GM12878 (cell line): ENCODE results near the gene TMEM72. TPM values are rescaled to one million over a fixed set of nuclear protein-coding genes. Genes with fewer than 3 reads are reported as not detected.
A peak's percentile ranks its signal among the peaks of the same experiment; 100 is the strongest.

Experiments used
- DPF2 ChIP-seq: fragments of 450-650 bp; IDR thresholded peaks from 2 replicates; pipeline ENCODE4 v1.6.1; 2017; ENCODE audit warnings: mild to moderate bottlenecking
- HCFC1 ChIP-seq: fragments of 150-350 bp; IDR thresholded peaks from 2 replicates; pipeline ENCODE4 v1.6.1; 2014; ENCODE audit warnings: low read length
- JUNB ChIP-seq: IDR thresholded peaks from 2 replicates; pipeline ENCODE4 v1.6.1; 2016; ENCODE audit warnings: antibody characterized with exemption, mild to moderate bottlenecking
- MAX ChIP-seq: IDR thresholded peaks from 2 replicates; pipeline ENCODE4 v1.6.1; 2012; ENCODE audit warnings: low read depth, low read length, improper control_type of control experiment
- MTA3 ChIP-seq: IDR thresholded peaks from 2 replicates; pipeline ENCODE4 v1.6.1; 2012; ENCODE audit warnings: low read length, inconsistent platforms, borderline replicate concordance
- MYB ChIP-seq: fragments of 150-350 bp; IDR thresholded peaks from 2 replicates; pipeline ENCODE4 v1.6.1; 2014; ENCODE audit warnings: mild to moderate bottlenecking, low read depth, low read length, borderline replicate concordance
- NBN ChIP-seq: fragments of 450-650 bp; IDR thresholded peaks from 2 replicates; pipeline ENCODE4 v1.6.1; 2016
- NR2C1 ChIP-seq: fragments of 450-650 bp; IDR thresholded peaks from 2 replicates; pipeline ENCODE4 v1.6.1; 2017; ENCODE audit warnings: antibody characterized with exemption, mild to moderate bottlenecking, moderate library complexity
- NR2F1 ChIP-seq: fragments of 450-650 bp; conservative IDR thresholded peaks from 2 replicates; pipeline ENCODE4 v1.6.1; 2017; ENCODE audit warnings: mild to moderate bottlenecking
- POLR2AphosphoS2 ChIP-seq: IDR thresholded peaks from 2 replicates; pipeline ENCODE4 v1.6.1; 2011; ENCODE audit warnings: low read depth, mild to moderate bottlenecking, low read length, improper control_type of control experiment, moderate library complexity
- RUNX3 ChIP-seq: IDR thresholded peaks from 2 replicates; pipeline ENCODE4 v1.6.1; 2012; ENCODE audit warnings: low read length, inconsistent platforms
- ZBED1 ChIP-seq: IDR thresholded peaks from 2 replicates; pipeline ENCODE4 v1.6.1; 2016; ENCODE audit warnings: borderline replicate concordance
- polyA plus RNA-seq, 11 experiments: library from polyadenylated mRNA; depleted of rRNA in 4 of 11; unstranded in 6 of 11; stranded (reverse) in 5 of 11; fragments of >200 nt; fragmentation: Nextera tagmentation in 4 of 11; fragmentation: Illumina TruSeq in 1 of 11; extraction: Ambion mirVana in 4 of 11; extraction: Trizol in 1 of 11; gene quantifications; 1 replicate in 1 of 11; 2 replicates in 10 of 11; pipeline versions ENCODE4 v1.2.1 to v1.2.3, GENCODE V29; 2011 to 2016; ENCODE audit warnings: inconsistent platforms in 2 of 11, missing spikeins in 2 of 11, low read depth in 1 of 11
- total RNA-seq, 4 experiments: library from RNA; depleted of rRNA in 3 of 4; stranded (reverse); fragments of >200 nt in 3 of 4; fragmentation: Illumina TruSeq in 1 of 4; extraction: Trizol in 1 of 4; gene quantifications; 2 replicates each; pipeline versions ENCODE4 v1.2.1 to v1.2.3, GENCODE V29; 2013 to 2021
- TF ChIP-seq, protein P1 (sequence below): fragments of 150-350 bp; IDR thresholded peaks from 2 replicates; pipeline ENCODE4 v1.6.1; 2016; ENCODE audit warnings: low read depth, low read length

Gene TMEM72
- total and polyA plus RNA-seq, 10 of the 15 experiments (the other 5 are each of a cell fraction or from before 2014, with no cell fraction given) = 0.12 TPM; not detected in 9

GRCh38 chr10:44961230-44961571 lies 50.1 kb downstream of the TMEM72 start (continued):
- 0 out of 2 replicates have a peak, but pooled peaks have one; percentile 54 for TF ChIP-seq MTA3
- no peak for TF ChIP-seq HCFC1
- TF ChIP-seq NBN = 0 out of 2 replicates have a peak, but pooled peaks have one; percentile 4
- TF ChIP-seq POLR2AphosphoS2 = no peak
- TF ChIP-seq, protein P1, sequence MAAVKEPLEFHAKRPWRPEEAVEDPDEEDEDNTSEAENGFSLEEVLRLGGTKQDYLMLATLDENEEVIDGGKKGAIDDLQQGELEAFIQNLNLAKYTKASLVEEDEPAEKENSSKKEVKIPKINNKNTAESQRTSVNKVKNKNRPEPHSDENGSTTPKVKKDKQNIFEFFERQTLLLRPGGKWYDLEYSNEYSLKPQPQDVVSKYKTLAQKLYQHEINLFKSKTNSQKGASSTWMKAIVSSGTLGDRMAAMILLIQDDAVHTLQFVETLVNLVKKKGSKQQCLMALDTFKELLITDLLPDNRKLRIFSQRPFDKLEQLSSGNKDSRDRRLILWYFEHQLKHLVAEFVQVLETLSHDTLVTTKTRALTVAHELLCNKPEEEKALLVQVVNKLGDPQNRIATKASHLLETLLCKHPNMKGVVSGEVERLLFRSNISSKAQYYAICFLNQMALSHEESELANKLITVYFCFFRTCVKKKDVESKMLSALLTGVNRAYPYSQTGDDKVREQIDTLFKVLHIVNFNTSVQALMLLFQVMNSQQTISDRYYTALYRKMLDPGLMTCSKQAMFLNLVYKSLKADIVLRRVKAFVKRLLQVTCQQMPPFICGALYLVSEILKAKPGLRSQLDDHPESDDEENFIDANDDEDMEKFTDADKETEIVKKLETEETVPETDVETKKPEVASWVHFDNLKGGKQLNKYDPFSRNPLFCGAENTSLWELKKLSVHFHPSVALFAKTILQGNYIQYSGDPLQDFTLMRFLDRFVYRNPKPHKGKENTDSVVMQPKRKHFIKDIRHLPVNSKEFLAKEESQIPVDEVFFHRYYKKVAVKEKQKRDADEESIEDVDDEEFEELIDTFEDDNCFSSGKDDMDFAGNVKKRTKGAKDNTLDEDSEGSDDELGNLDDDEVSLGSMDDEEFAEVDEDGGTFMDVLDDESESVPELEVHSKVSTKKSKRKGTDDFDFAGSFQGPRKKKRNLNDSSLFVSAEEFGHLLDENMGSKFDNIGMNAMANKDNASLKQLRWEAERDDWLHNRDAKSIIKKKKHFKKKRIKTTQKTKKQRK = no peak
- peak; percentile 81 for TF ChIP-seq NR2F1
- TF ChIP-seq ZBED1 = no peak
- TF ChIP-seq DPF2 = 0 out of 2 replicates have a peak, but pooled peaks have one; percentile 18
- TF ChIP-seq NR2C1 = no peak
- 0 out of 2 replicates have a peak, but pooled peaks have one; percentile 7 for TF ChIP-seq RUNX3
- TF ChIP-seq JUNB = no peak
- TF ChIP-seq MYB = no peak
- TF ChIP-seq MAX = no peak
- TF ChIP-seq, all 136 proteins: peak for 8
